ENCODE measurements around the gene CYBA.
"Not testable (repeated sequence)": the region's sequence is repeated elsewhere in the genome, so short reads cannot be mapped to it uniquely, and the experiment has no call there.

CYBA gene

GRCh38 chr16:88673716-88674379 is 23.0 kb upstream of the CYBA start:
- DNase-seq (ENCODE audit: low spot score), result no peak
- no peak overlapping the region for H3K27ac ChIP-seq
- ChIA-PET CTCF (interaction anchor here (1.0 to 1.2 kb wide), 2 partner anchors 11 to 13 kb away, joined by 3 to 5 read pairs; no protein-coding TSS in a partner anchor), POLR2A (ENCODE audit: low non-redundant PET) (interaction anchor here (0.5 kb wide), 1 partner anchor 294 kb away, joined by 3 read pairs; no protein-coding TSS in a partner anchor)
- TF ChIP-seq, protein P1, sequence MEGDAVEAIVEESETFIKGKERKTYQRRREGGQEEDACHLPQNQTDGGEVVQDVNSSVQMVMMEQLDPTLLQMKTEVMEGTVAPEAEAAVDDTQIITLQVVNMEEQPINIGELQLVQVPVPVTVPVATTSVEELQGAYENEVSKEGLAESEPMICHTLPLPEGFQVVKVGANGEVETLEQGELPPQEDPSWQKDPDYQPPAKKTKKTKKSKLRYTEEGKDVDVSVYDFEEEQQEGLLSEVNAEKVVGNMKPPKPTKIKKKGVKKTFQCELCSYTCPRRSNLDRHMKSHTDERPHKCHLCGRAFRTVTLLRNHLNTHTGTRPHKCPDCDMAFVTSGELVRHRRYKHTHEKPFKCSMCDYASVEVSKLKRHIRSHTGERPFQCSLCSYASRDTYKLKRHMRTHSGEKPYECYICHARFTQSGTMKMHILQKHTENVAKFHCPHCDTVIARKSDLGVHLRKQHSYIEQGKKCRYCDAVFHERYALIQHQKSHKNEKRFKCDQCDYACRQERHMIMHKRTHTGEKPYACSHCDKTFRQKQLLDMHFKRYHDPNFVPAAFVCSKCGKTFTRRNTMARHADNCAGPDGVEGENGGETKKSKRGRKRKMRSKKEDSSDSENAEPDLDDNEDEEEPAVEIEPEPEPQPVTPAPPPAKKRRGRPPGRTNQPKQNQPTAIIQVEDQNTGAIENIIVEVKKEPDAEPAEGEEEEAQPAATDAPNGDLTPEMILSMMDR (conservative IDR thresholded peaks at IDR 0.05; ENCODE audit: low read depth), result no peak

DNA sequence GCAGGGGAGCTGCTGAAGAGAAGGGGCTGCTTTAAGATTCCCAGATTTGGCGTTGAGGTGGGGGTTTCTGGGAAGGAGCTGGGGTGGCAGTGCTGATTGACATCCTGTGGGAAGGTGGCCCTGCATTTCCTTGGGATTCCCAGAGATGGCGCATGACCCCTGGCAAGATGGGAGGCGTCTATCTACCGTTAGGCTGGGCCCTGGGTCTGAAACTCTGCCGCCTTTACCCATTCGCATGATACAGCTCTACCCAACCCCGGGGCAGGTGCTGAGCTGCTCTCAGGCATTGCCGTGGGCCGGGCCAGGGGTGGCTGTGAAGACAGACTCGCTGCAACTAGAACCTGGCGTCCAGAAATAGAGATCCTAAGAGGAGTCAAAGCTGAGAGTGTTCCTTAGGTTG is 21.9 kb upstream of the CYBA start:
- no peak for DNase-seq (ENCODE audit: low spot score)
- no peak overlapping the region for H3K27ac ChIP-seq
- TF ChIP-seq, protein P1 (conservative IDR thresholded peaks at IDR 0.05; ENCODE audit: low read depth), result no peak
- POLR2A ChIA-PET (ENCODE audit: low non-redundant PET), result interaction anchor here (1.1 kb wide), 1 partner anchor 13 kb away, joined by 3 read pairs; no protein-coding TSS in a partner anchor
- CTCF ChIA-PET, result interaction anchor here (0.5 to 0.6 kb wide), 2 partner anchors 244 to 420 kb away, joined by 3 to 4 read pairs; no protein-coding TSS in a partner anchor

DNA sequence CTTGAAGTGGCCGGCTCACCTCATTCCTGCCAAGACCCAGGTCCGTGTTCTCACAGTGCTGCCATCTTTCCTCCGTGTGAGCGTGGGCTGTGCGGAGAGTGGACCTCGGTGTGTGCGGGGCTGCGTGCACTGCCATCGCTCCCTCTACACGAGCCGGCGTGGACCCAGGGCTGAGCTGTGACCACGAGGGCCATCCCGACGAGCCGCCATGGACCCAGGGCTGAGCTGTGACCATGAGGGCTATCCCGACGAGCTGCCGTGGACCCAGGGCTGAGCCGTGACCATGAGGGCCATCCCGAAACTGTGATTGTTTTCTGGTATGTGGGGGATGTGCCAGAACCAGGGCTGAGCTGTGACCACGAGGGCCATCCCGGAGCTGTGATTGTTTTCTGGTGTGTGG is 21.0 kb upstream of the CYBA start:
- H3K27ac ChIP-seq, result no peak overlapping the region
- DNase-seq (ENCODE audit: low spot score), result no peak
- TF ChIP-seq, protein P1 (conservative IDR thresholded peaks at IDR 0.05; ENCODE audit: low read depth), result no peak
- ChIA-PET POLR2A (ENCODE audit: low non-redundant PET) (no interaction called here), CTCF (interaction anchor here (0.8 kb wide), 1 partner anchor 9 kb away, joined by 4 read pairs; no protein-coding TSS in a partner anchor)

DNA sequence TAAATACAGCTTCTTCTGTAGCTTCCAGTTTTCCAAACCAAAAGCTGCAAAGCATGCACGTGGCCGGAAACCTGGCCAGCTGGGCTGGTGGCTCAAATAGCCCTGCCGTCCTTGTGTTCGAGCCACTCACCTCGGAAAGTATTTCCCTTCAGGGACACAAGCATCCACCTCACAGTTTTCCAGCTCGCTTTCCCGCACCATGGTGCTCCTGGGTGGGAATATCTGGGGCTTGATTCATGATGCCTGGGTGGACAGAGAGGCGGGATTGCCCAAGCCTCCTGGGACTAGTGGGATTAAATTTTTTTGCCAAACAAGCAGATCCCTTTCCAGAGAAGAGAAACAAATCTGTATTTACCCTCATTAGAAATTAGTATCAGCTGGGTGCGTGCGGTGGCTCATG is 19.1 kb upstream of the CYBA start:
- ChIA-PET CTCF (no interaction called here), POLR2A (ENCODE audit: low non-redundant PET) (no interaction called here)
- H3K27ac ChIP-seq, result no peak overlapping the region
- DNase-seq (ENCODE audit: low spot score), result no peak
- TF ChIP-seq, protein P1 (conservative IDR thresholded peaks at IDR 0.05; ENCODE audit: low read depth), result no peak

DNA sequence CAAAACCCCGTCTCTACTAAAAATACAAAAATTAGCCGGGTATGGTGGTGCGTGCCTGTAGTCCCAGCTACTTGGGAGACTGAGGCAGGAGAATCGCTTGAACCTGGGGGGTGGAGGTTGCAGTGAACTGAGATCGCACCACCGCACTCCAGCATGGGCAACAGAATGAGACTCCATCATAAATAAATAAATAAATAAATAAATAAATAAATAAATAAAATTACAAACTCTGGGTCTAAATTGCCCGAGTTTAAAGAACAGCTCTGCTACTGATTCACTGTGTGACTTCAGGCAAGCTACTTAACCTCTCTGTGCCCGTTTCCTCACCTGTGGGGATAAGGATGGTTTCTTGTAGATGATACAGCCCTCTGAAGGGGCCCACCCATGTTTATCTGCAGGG is 18.6 kb upstream of the CYBA start:
- CTCF ChIA-PET, result interaction anchor here (0.6 kb wide), 1 partner anchor 19 kb away, joined by 3 read pairs; no protein-coding TSS in a partner anchor

DNA sequence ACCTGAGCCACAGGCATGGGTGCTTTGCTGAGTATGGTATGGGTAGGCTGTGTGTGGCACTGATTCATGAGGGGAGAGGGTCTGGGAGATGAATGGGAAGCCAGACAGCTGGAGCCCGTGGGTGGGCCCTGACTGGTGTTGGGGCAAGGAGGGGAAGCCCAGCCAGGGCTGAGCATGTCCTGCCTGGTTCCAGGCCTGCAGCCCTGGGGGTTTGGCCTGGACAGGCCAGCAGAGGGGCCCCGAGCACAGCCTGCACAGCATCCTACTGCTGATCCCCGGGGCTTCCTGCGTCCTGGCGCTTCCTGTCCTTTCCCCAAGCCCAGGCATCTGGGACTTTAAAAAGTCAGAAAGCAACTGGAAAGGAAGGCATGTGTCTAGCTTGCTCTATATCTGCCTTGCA is 16.6 kb upstream of the CYBA start:
- ChIA-PET POLR2A (ENCODE audit: low non-redundant PET) (no interaction called here), CTCF (no interaction called here)
- TF ChIP-seq, protein P1 (conservative IDR thresholded peaks at IDR 0.05; ENCODE audit: low read depth), result no peak
- peak overlapping the region; percentile 43 for H3K27ac ChIP-seq
- no peak for DNase-seq (ENCODE audit: low spot score)

More for the DNA sequence above, 18.6 kb upstream of the CYBA start:
- DNase-seq (ENCODE audit: low spot score); H3K27ac ChIP-seq; POLR2A ChIA-PET (ENCODE audit: low non-redundant PET): not testable (repeated sequence)

DNA sequence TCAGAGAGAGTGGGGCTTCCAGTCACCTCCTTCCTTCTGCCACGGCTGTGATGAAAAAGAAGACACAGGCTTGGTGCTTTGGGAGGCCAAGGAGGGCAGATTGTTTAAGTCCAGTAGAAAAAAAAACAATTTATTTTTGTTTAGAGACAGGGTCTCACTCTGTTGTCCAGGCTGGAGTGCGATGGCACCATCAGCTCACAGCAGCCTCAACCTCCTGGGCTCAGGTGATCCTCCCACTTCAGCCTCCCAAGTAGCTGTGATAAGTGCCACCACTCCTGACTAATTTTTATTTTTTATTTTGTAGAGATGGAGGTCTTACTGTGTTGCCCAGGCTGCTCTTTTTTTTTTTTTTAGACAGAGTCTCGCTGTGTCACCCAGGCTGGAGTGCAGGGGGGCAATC is 14.7 kb upstream of the CYBA start:
- H3K27ac ChIP-seq, result 0 out of 2 replicates have a peak overlapping the region, but pooled peaks have one; percentile 12
- TF ChIP-seq, protein P1 (conservative IDR thresholded peaks at IDR 0.05; ENCODE audit: low read depth), result no peak
- CTCF ChIA-PET, result interaction anchor here (0.8 to 1.2 kb wide), 2 partner anchors 20 to 103 kb away, joined by 5 to 12 read pairs; no protein-coding TSS in a partner anchor
- POLR2A ChIA-PET (ENCODE audit: low non-redundant PET), result interaction anchor here (0.6 kb wide), 2 partner anchors 15 to 64 kb away, joined by 3 to 4 read pairs; no protein-coding TSS in a partner anchor
- no peak for DNase-seq (ENCODE audit: low spot score)
